HG03521 (cell line): Measurements from ENCODE around the gene CUBN.

Source experiments
- ATAC-seq: cut with Tn5 transposase; IDR thresholded peaks from one replicate; pipeline ENCODE4 v1.9.1; 2021; ENCODE audit warnings: mild to moderate bottlenecking, moderate library complexity; ENCODE audit not compliant: unreplicated experiment

The CUBN gene

GRCh38 chr10:16995867-16996529 lies 133.6 kb downstream of the CUBN start:
- ATAC-seq: no peak

DNA sequence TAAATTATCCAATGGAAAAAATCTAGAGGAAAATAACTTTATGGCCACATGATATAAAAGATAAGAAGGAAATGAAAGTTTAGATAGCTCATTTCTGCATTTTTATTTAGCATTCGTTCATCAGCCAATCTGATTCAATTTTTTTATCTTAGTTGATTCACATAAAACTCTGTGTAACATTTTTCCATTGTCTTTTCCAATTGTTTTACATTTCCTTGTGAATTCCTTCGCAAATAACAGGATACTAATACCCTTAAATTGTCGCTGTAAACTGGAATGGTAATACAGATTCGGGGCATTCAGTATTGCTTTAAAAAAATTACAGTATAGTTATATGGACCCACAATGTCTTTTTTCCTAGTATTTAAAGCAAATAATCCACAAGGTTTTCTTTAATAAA lies 136.4 kb downstream of the CUBN start:
- ATAC-seq: no peak

- ATAC-seq: no peak
Measured at GRCh38 chr10:16992611-16993119, 136.9 kb downstream of the CUBN start.

- ATAC-seq: no peak
Measured at GRCh38 chr10:16991011-16991410, 138.6 kb downstream of the CUBN start.

DNA sequence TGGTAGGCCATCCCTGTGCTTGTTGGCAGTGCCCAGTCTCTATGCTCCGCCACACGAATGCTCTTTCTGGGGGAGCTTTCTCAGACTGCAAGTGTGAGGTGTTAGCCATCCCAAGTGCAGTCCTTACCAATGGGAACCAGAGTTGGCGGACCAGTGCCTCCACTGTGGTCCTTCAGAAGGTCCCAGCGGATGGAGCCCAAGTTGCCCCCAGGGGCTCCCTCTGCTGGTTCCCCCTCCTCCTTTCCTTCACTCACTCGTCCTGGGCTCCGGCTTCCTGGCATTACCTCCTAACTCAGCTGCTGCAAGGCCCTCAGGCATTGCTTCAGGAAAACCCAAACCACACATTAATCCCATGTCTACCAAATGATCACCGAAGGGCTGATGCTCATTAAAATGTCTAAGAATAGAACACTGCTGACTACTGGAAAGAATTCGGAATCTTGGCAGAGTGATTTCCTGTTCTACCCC lies 139.8 kb downstream of the CUBN start:
- no peak for ATAC-seq

DNA sequence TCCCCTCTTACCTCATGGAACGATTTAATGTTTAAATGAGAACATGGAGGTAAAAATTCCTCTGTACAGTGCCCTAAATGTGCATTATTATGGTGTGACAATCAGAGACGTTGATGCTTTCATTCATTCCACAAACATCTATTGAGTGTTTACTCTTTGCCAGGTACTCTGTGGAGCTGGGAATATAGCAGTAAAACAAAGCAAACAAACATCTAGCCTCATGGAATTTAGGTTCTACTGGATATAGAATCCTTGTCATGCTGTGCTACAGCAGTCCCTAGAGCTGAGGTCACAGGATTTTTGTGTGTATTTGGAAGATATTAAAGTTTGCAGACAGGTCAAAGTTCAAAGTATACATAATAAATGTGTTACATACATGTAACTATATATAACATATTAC lies 140.7 kb downstream of the CUBN start:
- ATAC-seq: no peak

DNA sequence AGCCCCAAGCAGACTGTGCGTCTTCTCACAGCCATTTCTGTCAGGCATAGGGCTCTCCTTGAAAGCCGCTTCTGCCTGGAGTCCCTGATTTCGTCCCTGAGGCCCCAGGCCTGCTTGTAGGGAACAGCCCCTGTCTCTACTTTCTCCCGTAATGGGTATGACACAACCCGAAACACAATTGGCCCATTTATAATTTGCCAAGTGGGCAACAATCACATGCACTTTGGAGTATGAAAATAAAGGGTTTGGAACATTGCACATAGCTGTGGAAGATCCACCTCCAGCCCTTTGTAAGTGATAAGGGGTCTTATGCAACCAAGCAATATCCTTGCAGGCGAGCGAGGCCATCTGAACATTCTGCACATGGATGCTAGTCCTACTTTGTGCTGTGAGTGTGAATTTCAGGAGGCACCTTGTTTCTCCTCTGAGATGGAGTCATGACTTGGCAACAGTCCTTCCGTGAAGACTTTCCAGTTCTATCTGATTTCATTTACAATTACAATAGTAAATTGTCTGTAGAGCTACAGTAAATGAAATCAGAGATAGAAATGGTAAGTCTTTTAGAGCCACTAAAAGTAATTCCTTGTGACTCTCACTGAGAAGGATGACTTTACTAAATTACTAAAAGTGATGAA lies 141.5 kb downstream of the CUBN start:
- ATAC-seq: no peak

DNA sequence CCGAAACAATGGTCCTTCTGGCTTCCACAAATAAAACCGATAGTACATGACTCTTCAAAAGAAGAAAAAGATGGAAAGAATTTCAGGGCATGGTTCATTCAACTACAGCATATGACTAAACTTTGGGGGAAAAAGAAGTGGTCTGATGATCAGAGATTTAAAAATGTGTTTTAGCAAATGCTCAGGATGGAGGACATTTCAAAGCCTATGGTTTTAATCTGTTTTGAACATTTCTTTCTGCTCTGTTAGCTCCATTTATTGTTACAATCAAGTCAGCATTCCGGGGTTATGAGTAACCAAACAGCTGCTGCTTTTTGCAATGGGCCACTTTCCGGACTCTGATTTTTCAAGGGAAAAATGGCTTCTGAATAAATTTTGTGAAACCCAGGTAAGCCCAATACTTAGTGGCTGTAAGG lies 142.4 kb downstream of the CUBN start:
- ATAC-seq: no peak

DNA sequence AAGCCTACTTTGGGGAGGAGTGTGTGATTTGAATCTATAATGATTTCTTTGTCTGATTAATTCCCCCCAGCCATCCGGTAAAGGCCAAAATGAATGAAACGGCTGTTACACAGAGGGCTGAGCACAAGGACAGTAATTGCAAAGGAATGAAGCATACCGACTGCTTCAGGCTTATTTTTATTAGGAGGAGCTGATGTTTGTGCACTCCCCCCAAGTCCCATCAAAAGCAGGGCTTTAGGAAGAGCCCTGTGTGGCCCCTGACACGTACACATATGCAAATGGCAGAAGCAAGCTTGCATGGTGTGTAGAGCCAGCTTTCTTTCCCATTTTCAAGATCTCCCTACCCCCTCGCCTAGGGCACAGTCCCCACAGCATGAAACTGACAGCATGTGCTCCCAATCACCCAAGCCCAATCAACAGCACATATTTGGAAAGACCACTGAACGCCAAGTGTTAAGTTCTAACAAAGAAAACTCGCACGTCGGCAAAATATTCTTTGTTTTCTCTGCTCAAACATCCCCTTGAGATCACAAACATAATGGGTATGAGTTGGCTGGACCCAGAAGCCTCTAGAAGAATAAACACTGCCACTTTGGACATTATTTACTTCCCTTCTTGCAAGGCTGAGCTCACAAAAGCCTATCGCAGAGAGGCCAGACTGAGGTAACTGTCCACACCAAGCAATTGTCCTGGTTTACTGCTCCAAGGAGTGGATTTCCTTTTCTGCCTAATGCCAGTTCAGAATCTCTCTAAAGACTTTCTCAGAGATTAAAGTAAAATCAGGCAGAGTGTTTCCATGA lies 143.0 kb downstream of the CUBN start:
- ATAC-seq: no peak

DNA sequence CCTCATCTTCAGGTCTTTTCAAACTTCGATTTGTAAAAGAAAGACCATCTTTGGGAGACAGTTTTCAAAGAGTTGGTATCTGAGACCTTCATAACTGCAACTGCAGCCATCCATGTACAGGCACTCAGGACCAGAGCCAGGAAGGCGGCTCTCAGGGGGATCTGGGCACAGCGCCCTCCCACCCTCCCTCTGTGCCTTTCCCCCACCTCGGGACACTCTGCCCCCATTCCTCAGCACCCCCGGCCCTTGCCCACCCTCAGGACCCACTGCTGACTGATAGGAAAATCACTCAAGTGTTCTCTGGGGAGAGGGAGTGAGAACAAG lies 143.6 kb downstream of the CUBN start:
- ATAC-seq: no peak

DNA sequence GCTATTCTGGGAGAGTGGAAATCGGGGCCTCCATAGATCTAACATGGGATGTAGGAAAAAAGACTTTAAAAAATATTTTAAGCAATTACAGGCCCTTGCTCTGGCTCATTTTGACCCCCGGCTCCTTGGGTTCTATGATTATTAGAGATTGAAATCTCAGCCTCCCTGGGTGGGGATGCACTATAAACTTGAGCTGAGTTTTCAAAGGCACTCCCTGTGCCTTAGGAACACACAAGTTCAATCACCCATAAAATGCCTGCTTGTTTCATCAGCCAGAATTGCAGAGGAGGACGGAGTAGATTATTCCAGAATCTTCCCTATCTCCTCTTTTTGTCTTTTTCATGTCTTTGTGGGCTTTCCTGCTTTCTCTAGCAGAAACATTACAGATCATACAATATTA lies 145.4 kb downstream of the CUBN start:
- no peak for ATAC-seq

DNA sequence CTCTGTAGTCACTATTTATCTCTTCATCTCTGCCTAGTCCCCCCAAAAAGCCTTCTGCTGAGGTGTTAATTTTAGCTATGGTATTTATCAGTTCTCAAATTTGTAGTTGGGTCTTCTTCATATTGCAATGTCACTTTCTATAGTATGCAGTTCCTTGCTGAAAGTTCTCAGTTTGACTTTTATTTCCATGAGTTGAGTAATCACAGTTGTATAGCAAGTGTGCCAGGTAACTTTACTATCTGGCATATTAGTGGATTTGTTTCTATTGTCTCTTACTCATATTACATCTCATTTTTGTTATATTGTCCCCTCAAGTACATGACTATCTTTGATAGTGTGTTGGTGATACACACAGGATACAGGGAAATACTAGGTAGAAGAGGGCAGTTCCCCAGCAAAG lies 152.8 kb downstream of the CUBN start:
- no peak for ATAC-seq

GRCh38 chr10:16975188-16975587 lies 154.4 kb downstream of the CUBN start:
- ATAC-seq: no peak

- no peak for ATAC-seq
Measured at GRCh38 chr10:16968416-16969041, 161.1 kb downstream of the CUBN start.

DNA sequence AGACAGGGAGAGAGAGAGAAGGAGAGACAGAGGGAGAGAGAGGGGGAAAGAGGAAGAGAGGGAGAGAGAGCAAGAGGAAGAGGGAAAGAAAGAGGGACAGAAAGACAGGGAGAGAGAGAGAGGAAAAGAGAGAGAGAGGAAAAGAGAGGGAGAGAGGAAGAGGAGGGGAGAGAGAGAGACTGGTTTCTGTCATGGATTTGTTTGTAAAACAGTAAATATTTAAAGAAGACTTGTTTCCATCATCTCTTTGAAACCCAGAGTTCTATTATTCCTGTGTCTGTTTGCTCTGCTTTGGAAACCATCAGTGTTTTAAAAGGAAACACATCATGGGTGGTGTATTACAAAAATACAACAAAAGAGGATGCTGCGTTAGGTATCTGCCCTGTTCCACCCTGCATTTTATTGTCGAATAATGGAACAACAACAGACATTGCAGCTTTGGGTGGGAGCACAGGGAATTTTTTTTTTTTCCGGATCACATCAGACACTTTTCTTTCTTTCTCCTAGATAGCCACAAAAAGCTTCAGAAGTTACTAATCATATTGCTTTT lies 161.7 kb downstream of the CUBN start:
- ATAC-seq: no peak

- no peak for ATAC-seq
Measured at GRCh38 chr10:16966991-16967865, 162.4 kb downstream of the CUBN start.

- no peak for ATAC-seq
Measured at GRCh38 chr10:16965740-16966447, 163.7 kb downstream of the CUBN start.

DNA sequence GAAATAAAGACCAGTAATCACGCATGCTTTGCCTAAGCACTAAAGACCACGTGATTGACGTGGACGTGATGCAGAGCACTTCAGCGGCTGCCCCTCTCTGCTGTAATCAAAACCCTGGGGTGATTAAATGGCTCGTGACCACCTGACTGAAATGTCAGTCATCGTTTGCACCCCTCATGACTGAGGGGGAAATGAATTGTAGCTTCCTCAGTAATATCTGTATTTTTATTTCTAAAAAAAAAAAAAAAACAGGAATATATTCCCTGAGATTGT lies 164.3 kb downstream of the CUBN start:
- ATAC-seq: no peak

DNA sequence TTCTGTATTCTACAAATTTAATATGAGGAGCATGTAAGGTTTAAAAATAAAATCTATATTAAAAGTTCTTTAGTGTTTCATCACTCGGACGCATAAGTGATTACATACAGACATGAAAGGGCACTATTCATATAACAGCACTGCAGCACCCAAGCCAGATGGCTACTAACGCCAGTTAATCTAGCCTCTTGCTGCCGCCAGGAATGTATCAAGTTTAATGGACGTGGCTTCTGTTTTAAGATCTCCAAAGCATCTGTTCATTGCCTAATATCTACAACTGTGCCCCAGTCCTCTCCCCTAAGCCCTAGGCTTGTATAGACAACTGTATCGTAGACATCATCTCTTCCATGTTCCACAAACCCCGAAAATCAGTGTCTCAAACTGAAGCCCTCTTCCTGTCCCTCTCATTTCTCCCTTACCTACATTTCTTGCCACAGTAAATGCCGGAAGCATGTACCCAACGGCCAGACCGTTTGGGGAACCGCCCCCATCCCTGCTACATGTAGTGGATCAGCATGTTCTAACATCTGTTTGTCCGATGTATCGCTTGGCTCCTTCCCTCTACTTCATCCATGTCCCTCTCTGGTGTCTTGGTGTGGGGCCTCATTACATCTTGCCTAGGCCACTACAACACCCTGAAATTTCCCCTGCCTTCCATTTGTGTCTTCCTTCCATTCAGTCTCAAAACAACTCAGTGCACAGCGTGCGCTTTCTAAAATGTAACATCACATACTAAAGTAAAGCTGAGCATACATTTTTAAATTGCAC lies 164.9 kb downstream of the CUBN start:
- ATAC-seq: no peak
